Neural progenitor cell (in vitro differentiated cells): Measurements from ENCODE around the gene SPATA13.

ENCODE experiments used
- CTCF ChIP-seq: fragments of 200-600 bp; sonication (generic); IDR thresholded peaks from 2 replicates; pipeline ENCODE4 v1.5.1; 2017; ENCODE audit warnings: antibody characterized with exemption, mild to moderate bottlenecking
- EZH2 ChIP-seq: fragments of 200-600 bp; sonication (generic); IDR thresholded peaks from 2 replicates; pipeline ENCODE4 v1.6.1; 2017; ENCODE audit warnings: antibody characterized with exemption, mild to moderate bottlenecking, moderate library complexity

DNA sequence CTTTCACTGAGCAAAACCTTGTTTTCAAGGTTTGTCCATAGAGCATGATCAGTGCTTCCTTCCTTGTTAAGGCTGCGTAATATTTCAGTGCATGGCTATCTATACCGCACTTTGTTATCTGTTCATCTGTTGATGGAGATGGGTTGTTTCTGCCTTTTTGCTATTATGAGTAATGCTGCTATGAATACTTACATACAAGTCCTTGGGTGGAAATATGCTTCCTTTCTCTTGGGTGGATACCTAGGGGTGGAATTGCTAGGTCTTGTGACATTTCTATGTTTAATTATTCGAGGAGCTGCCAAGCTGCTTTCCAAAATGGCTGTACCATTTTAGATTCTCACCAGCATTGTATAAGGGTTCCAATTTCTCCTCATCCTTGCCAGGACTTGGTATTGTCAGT is 70.9 kb downstream of the SPATA13 start:
- TF ChIP-seq CTCF = no peak
- TF ChIP-seq EZH2 = no peak
